ENCODE measurements around the gene RBM8A.

DNA sequence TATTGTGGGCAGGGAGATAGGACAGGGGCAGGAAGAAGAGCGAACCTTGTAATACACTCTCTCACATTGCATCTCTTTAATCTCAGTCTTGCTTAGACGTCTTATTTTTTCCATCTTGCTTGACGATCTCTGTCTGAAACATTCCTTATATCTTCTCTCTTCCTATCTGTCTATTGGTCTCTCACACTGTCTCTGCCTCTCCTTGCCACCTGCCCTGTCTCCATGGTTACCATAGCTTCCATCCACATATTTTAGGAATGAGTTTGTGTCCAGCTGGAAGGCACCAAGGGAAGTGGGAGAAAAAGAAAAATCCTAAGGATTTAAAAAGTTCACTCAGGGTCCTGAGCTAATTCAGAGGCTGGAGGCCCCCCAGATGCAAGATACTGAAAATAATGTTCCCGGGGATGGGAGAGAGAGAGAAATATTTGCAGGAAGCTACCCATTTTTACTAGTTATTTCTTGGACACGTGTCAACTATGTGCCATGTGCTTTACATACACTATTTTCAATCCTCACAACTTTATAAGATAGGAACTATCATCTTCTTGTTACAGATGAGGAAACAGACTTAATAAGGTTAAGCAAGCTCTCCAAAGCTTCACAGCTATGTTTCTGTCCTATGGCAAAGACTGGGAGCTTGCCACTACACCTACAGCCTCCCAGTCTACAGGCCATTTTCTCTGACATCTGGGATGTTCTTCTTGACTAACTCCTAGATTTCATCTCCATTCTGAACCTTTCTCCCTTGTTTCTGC is 36.2 kb upstream of the RBM8A start:
- TF ChIP-seq, protein P1, sequence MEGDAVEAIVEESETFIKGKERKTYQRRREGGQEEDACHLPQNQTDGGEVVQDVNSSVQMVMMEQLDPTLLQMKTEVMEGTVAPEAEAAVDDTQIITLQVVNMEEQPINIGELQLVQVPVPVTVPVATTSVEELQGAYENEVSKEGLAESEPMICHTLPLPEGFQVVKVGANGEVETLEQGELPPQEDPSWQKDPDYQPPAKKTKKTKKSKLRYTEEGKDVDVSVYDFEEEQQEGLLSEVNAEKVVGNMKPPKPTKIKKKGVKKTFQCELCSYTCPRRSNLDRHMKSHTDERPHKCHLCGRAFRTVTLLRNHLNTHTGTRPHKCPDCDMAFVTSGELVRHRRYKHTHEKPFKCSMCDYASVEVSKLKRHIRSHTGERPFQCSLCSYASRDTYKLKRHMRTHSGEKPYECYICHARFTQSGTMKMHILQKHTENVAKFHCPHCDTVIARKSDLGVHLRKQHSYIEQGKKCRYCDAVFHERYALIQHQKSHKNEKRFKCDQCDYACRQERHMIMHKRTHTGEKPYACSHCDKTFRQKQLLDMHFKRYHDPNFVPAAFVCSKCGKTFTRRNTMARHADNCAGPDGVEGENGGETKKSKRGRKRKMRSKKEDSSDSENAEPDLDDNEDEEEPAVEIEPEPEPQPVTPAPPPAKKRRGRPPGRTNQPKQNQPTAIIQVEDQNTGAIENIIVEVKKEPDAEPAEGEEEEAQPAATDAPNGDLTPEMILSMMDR (IDR thresholded peaks at IDR 0.05; ENCODE audit: insufficient read depth, low read depth, low read length), result no peak
- TF ChIP-seq EZH2 (IDR thresholded peaks at IDR 0.05; ENCODE audit: insufficient read depth, low read length), result no peak

Measured in astrocyte (in vitro differentiated cells and primary cell).